ENCODE results near the gene MKKS.
"Not testable (repeated sequence)": the region's sequence is repeated elsewhere in the genome, so short reads cannot be mapped to it uniquely, and the experiment has no call there.

Gene MKKS

DNA sequence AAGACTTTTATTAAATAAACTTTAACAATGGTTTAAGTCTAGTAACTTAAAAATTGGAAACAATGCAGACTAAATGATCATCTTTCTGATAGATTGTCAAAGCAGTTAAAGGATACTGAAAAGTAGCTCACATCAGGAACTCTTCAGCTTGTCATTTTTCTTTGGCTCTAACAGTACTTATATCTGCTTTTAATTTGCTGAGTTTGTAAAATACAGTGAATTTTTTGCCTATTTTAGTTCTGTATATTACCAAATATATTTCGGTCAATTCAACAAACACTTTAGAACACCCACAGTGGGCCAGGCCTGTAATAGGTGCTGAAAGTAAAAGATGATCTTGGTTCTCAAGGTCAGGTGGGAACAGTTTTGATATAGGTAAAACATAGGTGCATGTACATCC is 22.3 kb downstream of the MKKS start:
- no peak for DNase-seq

DNA sequence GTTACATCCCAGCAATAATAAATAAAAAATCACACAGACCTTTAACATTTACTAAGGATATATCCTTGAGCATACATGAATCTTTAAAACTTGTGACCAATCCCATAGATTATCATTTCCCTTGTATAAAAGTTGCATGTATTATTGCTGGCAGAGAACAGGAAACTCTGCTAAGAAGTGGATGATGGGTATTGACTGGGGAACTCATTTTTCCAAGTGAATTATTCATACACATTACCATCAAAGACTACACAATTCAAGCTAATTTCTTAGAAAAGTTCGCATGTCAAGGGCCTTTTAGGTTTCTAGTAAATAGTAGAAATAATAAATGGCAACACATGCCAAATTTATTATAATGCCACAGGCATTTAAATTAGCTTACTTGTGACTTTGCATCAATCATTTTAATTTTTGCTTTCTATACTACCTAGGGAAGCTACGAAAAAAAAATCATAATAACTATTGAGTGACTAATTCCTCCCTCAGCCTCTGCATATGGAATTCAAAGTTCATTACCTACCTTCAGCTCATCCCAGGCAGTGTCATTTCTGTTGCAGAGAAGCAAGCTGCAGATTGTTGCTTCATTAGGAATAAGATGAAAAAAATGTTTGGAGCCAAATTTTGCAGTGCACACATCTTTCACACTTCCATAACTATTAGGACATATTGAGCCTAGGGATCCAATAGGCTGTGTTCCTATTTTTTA is 25.8 kb downstream of the MKKS start:
- no peak for DNase-seq

DNA sequence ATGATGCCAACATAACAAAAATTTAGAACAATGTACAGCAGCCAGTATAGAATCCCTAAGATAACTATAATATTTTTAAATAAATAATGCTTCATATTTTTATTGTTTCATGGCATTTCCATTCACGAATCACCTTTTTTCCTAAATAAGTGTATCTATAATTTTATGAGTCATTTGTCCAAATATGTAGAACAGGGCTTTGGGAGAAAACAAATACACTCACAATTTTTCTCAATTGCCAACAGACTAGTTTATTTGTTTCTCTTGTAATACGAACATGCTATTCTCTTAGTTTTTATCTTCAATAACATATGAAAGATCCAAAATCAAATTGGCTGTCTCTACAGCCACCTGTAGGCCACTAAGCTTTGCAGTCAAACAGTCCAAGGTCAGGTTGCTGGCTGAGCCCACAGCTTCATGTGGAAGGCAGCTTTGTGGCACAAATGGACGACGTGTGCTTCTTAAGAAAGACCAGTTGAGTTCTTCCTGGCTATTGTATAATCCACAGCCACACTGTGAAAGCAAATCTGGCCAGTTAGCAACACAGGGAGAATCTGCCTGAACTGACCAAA is 29.0 kb downstream of the MKKS start:
- DNase-seq: no peak

DNA sequence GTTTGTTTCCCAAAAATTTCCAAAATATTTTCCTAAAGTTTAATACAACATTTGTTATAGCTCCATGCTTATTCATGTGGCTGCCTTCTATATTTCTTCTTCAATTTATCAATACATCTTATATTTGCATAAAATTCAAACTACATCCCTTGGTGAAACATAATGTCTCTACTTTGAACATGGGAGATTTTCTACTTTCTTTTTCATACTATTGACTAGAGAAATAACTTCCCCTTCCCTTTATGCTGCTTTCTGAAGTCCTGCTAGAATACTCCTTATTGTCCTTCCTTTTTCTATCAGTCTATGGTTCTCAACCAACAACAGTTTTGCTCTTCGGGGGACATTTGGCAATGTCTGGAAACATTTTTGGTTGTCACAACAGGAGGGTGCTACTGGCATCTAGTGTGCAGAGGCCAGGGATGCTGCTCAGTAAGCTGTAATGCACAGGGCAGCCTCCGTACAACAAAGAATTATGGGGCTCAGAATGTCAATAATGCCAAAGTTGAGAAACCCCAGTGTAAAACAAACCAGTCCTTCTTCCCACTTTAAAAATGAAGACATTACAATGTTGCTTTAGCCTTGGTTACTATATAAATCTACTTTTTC is 29.9 kb downstream of the MKKS start:
- no peak for DNase-seq

DNA sequence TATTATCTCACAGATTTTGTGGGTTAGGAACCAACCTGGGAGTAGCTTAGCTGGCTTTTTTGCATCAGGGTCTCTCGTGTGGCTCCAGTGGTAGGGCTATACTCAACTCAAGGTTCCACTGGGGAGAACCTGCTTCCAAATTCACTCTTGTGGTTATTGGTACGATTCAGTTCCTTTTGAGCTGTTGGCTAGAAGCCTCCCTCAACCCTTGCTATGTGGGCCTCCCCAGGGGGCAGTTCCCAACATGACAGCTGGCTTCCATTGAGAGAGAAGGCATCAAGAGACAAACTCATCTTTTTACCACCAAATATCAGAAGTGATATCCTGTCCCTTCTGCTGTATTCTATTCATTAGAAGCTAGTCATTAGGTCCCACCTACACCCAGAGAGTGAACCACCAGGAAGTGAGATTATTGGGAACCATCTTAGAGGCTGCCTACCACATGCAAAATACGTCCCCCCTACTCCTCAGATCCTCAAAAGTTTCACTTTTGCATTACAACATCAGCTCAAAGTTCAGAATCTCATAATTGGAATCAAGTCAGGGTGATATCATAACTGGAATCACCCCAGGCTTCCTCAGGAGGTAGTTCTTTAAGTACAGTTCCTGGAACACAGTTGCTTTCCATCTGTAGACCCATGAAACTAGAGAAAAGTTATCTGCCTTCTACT is 30.9 kb downstream of the MKKS start:
- no peak for DNase-seq

DNA sequence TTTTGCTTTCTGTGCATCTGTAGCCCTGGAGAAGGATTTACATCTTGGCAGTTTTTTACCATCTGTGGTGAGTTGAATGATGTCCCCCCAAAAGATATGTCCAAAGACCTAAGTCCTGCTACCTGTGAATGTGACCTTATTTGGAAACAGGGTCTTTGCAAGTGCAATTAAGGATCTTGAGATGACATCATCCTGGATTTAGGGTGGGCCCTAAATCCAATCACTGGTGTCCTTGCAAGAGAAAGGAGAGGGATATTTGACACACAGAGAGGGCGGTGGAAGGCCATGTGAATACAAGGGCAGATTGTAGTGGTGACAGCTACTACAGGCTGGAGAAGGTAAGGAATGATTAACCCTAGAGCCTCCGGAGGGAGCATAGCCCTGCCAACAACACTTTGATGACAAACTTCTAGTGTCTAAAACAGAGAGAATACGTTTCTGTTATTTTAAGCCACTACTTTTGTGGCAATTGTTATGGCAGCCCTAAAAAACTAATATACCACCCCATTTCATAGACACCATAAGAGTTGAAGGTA is 35.1 kb downstream of the MKKS start:
- no peak for DNase-seq

DNA sequence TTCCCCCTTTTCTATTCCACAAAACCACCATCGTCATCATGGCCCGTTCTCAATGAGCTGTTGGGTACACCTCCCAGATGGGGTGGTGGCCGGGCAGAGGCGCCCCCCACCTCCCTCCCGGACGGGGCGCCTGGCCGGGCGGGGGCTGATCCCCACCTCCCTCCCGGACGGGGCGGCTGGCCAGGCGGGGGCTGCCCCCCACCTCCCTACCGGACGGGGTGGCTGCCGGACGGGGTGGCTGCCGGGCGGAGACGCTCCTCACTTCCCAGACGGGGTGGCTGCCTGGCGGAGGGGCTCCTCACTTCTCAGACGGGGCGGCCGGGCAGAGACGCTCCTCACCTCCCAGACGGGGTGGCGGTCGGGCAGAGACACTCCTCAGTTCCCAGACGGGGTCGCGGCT is 39.3 kb downstream of the MKKS start:
- not testable (repeated sequence) for DNase-seq

DNA sequence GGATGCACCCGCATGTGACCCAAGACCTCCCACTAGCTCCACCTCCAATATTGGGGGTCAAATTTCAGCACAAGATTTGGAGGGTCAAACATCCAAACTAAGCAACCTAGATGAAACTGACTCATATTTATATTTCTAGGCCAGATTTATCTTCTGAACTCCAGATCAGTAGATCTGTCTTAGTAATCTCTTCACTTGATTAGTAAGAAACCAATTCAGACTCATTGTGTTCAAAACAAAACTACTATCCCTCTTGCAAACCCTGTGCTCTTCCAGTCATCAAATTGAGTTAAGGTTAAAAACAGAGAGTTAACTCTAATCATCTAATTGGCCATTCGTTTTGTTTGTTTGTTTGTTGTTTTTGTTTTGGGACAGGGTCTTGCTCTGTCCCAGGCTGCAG is 43.3 kb downstream of the MKKS start:
- DNase-seq: no peak

DNA sequence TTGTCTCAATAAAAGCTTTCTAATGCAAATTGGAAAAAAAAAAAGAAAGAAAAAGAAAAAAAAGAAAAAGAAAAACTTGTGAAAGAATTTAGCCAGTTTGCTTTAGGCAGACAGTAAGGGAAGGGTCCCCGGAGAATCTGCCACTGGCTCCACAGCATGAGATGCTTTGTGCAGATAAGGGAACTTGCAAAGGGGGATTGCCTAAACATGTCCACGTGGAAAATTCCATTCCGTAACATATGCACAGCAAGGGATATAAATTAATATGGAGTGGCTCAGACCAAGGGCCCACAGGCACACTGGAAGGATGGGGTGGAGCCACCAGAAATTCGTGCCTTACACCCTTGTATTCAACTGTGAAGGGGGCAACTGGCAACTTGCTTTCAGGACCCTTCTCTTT is 45.4 kb downstream of the MKKS start:
- DNase-seq: no peak

DNA sequence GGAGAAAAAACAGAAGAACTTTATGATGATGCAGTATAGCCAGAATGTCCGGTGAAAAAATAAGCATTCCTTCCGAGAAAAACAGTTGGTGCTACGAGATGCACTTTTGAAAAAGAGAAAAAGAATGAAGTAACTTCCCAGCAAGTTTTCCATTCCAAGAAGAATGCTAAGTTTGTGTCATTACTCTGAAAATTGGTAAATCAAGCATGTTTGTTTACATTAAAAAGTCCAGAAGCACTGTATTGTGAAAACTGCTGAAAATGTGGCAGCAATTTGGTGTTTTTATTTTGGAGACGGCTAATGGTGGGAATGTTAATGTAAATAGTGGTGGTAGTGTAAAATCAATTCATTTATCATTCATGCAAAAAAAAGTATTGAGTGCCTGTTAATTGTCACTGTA is 46.3 kb downstream of the MKKS start:
- DNase-seq: no peak

DNA sequence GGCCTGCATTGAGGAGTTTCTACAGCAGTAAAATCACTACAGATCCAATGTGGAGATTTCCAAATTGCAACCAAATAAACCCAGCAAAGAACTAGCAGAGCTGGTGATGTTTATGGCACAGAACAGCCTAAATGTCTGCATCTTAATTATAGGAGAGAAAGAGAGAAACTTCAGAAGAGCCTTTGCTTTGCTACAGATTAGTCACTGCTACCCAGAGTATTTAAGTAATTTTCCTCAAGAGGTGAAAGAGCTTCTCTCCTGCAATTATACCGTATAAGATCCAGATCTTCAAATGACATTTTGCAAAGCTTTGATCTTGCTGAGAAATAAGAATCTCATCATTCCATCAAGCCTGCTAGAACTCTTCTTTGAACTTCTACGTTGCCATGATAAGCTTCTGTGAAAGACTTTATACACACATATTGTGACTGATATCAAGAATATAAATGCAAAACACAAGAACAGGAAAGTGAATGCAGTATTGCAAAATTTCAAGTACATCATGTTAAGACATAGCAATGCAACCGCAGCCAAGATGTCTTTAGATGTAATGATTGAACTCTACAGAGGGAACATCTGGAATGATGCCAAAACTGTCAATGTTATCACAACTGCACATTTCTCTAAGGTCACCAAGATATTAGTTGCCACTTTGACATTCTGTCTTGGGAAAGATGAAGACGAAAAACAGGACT is 48.0 kb downstream of the MKKS start:
- DNase-seq: no peak

DNA sequence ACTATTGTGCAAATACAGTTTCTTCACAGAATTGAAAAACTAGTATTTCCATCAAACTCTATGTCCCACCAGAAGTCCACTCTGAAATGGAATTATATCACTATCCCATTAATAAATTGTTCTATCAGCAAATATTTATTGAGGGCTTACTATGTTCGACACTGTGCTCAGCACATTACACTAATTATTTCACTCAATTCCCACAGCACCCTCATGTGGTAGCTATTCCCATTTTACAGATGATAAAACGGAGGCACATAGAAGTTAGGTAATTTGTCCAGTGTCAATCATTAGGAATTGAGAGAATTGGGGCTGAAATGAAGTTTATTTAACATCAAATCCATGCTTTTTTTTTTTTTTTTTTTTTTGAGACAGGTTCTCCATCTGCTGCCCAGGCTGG is 52.5 kb downstream of the MKKS start:
- DNase-seq: no peak

DNA sequence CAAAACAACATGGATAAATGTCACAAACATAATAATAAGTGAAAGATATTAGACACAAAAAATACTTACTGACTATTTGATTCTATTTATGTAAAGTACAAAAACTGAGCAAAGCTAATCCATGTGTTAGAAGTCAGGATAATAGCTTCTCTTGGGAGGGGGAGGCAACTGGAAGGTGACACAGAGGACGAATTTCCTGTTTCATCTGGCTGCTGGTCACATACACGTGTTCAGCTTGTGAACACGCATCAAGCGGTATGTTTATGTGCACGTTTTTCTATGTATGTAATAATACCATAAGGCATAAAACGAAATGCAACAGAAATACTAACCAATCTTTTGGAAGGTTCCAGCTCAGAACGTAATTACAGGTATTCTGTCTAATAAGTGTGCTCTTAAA is 54.3 kb downstream of the MKKS start:
- no peak for DNase-seq

DNA sequence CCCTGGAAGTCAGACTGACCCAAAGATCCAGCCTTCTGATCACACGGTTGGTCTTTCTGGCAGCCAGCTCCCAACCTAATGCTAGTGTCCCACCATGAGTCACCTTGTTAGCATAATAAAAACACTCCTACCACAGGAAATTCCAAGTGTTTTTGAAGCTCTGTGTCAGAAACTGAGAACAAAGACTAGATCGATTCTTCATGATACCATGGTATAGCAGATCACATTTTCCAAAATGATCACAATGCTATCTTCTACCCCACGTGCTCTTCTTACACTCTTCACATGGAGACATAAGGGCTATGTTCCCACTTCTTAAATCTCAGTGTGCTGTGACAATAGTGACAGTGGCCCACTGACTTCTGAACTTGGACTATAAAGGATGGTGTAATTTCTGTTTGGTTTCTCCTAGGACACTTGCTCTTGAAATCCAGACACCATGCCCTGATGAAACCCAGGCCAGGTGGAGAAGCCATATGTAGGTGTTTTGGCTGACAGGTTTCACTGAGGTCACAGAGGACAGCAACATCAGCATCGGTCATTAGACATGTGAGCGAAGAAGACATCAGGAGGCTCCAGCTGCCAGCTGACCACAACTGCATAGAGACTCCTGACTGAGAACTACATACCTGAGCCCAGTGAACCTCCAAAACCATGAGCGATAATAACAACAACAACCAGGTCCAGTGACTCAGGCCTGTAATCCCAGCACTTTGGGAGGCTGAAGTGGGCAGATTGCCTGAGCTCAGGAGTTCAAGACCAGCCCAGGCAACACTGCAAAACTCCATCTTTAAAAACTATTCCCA is 57.5 kb downstream of the MKKS start:
- DNase-seq: no peak

DNA sequence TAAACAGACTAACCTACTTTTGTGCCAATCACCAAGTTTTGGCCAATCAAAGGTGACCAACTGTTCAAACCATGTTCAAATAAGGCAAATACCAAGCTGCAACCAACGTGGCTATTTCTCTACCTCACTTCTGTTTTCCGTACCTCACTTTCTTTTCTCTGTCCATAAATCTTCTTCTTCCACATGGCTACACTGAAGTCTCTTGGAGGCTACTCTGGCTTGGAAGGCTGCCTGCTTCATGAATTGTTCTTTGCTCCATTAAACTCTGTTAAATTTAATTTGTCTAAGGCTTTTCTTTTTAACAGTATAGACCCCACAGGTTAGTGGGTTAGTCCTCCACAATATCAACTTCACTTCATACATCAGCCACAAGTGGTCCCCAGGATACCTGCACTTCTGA is 58.8 kb downstream of the MKKS start:
- DNase-seq: no peak

DNA sequence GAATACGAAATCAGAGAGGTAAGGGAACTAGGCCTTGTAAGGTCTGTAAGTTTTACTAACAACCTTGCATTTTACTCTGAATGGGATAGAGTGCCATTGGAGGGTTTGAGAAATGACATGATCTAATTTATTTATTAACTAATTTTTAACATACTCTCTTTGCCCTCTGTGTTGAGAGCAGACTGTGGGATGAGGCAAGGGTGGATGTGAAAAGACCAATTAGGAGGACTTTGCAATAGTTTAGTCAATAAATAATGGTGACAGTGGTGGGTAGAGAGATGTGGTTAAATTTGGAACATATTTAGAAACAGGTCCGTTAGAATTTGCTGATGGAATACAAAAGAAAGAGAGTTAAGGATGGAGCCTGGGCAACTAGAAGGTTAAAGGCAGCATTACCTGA is 60.0 kb downstream of the MKKS start:
- no peak for DNase-seq

DNA sequence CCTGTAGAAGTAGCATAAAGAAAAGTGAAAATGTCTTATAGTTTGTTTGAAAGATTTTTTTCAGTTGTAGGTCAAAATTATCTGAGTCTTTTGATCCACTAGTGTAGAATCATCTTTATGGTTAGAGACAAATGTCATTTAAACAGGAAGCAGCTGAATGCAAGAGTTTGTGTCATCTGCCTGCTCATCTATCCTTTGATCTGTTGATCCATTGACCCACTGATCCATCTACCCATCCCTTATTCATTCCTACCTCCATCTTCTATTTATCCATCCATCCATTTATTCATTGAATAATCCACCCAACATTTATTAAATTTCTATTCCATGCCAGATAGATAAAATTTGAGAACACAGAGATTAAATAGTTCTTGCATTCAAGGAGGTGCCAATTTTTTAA is 62.6 kb downstream of the MKKS start:
- no peak for DNase-seq

DNA sequence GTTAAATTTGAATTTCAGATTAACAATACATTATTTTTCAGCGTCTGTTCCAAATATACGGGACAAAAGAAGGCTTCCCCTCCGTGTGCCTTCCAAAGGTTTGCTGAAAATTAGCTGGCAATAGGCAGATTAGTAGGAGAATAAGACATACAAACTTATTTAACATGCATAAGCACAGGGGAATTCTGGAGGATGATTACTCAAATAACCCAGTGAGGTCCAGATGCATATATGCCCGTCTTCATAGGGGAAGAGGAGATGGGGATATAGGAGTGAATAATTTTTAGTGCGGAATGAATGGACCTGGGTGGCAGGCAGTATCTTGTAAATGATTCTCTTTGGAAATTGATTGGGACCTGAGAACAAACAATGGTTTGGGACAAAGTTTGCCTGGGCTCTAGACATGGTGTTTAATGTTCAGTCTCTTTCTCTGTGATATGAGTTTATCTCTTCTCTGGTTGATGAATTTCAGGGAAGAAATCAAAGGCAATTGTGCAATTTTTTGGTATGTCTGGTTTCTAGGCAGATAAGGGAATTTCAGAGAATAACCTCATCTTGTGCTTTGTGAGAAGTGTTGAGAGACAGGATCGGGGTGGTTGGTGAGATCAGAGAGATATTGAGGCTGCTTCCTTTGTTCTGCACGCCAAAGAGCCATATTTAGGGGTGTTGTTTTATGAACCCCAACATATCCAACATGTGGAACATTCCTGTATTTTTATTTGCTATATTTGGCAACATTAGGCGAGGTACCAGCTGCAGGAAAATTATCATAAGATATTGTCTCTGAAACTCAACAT is 63.7 kb downstream of the MKKS start:
- DNase-seq: no peak

DNA sequence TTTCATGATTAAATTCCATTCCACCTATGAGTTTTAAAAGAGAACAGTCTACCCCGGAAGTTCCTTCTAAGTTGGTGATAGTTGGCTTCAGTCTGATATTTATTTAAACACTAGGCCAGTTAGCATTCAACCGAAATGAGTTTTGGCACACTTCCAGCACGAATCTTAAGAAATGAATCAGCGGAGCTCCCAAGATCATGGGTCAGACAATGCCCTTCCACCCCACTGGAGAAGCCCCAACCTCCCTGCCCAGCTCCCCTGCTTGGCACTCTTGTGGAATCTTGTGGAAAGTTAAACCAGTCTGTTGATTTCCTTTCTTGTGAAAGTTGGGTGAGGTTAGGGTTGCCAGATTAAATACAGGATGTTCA is 64.3 kb downstream of the MKKS start:
- no peak for DNase-seq

DNA sequence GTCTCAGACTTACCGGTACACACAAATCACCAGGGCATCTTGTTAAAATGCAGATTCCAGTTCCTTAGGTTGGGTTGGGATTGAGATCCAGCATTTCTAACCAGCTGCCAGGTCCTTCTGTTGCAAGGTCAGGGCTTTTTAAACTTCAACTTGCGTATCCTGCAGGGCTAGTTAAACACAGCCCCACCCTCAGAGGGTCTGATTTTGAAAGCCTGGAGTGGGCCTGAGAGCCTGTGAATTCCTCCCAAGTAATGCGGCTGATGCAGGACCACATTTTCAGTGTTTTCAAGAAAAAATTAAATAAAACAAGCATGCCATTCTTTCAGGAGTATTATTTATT is 65.3 kb downstream of the MKKS start:
- DNase-seq: no peak

DNA sequence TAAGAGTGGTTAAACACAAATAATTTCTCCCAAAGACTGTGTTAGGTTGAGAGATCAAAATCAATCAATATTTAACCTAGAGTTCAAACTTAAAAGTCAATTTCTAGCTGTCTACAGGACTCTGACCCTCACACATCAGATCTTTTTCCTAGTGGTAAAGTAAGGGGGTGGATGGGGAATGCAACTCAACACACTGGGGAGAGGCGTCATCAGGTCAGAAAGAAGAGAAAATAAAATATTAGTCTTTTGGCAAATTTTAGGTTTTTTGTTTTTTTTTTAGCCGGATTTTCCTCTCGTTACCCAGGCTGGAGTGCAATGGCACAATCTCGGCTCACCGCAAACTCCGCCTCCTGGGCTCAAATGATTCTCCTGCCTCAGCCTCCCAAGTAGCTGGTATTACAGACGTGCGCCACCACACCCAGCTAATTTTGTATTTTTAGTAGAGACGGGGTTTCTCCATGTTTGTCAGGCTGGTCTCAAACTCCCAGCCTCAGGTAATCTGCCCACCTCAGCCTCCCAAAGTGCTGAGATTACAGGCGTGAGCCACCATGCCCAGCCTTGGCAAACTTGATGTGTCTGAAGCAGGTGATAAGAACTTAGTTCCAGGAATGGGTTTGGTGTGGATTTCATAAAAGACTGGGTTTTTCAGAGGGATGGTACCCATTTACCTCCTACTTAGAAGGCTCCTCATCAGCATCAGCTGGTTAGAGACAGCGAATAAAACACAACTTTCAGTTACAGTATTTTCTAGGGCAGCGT is 65.9 kb downstream of the MKKS start:
- DNase-seq: no peak
